Coronary artery (tissue), 2 donors: ENCODE results near the gene MRM1.

Source experiments
- DNase-seq: peaks from one replicate; pipeline ENCODE4 v3.0.0-alpha.2; 2017; ENCODE audit warnings: low spot score
- H3K27ac ChIP-seq, 2 donors: fragments of 200-600 bp; sonication (generic); one replicate each; pipeline ENCODE4 v1.5.1; 2016 to 2019
- H3K4me3 ChIP-seq: fragments of 200-600 bp; sonication (generic); 2 replicates; pipeline ENCODE4 v1.5.1; 2016; ENCODE audit warnings: mild to moderate bottlenecking, moderate library complexity
- CTCF ChIP-seq: fragments of 200-600 bp; sonication (generic); IDR thresholded peaks from one replicate; pipeline ENCODE4 v1.5.1; 2019; ENCODE audit warnings: antibody characterized with exemption

The MRM1 gene

DNA sequence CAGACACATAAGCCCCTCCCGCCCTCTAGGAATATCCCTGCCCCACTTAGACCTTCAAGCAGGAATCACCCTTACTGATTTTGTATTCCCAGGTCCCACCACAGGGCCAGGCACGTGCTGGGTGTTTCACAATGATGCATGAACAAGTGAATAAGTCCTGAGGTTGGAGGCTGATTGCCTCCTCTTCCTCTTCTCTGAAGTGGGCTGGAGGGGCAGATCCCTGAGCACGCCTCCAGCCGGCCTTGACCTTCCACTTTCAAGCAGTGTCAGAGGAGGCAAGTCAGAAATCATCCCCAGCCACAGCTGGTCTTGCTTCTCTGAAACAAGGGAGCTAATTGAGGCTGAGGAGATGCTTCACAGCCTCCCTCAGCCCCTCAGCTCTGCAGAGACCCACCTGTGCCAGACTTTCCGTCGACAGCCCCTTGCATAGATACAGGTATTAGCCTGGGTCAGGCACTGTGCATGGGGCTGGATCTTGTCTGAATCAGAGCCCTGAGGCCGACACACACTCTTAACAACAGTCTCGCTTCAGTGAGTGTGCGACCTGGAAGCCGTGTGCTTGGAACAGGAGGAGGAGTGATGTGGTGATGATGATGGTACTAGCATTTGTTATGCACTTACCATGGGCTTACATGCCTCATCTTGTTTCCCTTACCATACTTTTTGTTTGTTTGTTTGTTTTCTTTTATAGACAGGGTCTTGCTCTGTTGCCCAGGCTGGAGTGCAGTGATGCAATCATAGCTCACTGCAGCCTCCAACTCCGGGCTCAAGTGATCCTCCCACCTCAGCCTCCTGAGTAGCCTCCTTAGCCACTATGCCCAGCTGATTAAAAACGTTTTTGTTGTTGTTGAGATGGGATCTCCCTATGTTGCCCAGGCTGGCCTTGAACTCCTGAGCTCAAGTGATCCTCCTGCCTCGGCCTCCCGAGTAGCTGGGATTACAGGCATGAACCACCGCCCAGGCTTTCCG, 15.0 kb downstream of the MRM1 start:
- DNase-seq = no peak
- TF ChIP-seq CTCF = no peak
- Histone ChIP-seq H3K27ac (no peak overlapping the region), H3K4me3 (no peak overlapping the region)

GRCh38 chr17:36617773-36618172, 16.4 kb downstream of the MRM1 start:
- H3K27ac ChIP-seq = no peak overlapping the region
- H3K4me3 ChIP-seq = no peak overlapping the region
- DNase-seq = no peak
- TF ChIP-seq CTCF = no peak

DNA sequence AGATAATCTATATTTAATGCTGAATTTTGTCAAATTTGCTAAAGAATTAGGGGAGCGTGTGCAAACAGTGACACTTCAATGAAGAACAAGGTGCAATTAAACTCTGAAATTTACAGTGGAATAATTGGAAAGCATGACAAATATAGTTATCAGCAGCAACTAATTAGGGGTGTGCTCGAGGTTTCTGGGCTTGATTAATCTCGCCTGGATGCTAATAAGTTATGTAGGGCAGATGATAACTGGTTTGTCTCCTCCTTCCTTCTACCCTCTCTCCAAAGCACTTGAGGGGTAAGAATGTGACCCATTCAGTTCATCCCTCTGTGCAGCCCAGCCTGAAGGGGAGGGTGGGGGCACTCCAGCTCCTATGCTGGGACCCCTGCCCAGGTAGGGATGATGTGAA, 21.9 kb downstream of the MRM1 start:
- DNase-seq = no peak

GRCh38 chr17:36625188-36625587, 23.8 kb downstream of the MRM1 start:
- no peak overlapping the region for H3K27ac ChIP-seq
- no peak overlapping the region for H3K4me3 ChIP-seq
- no peak for DNase-seq
- TF ChIP-seq CTCF = no peak

More for the DNA sequence above, 21.9 kb downstream of the MRM1 start:
- no peak for TF ChIP-seq CTCF
- Histone ChIP-seq H3K27ac (no peak overlapping the region), H3K4me3 (no peak overlapping the region)

GRCh38 chr17:36627101-36627500, 25.7 kb downstream of the MRM1 start:
- Histone ChIP-seq H3K27ac (no peak overlapping the region), H3K4me3 (no peak overlapping the region)
- no peak for TF ChIP-seq CTCF
- no peak for DNase-seq

GRCh38 chr17:36628576-36628975, 27.2 kb downstream of the MRM1 start:
- Histone ChIP-seq H3K27ac (no peak overlapping the region), H3K4me3 (no peak overlapping the region)
- TF ChIP-seq CTCF = no peak
- no peak for DNase-seq

- no peak overlapping the region for H3K27ac ChIP-seq
- no peak for DNase-seq
- no peak overlapping the region for H3K4me3 ChIP-seq
- TF ChIP-seq CTCF = peak; percentile 95
These were observed 28.0 kb downstream of the MRM1 start for GRCh38 chr17:36629252-36629847.
